ENCODE data around the gene ADARB1.

ADARB1 gene

GRCh38 chr21:45055861-45056260 lies 18.5 kb upstream of the ADARB1 start:
- peak; percentile 16 for DNase-seq

- DNase-seq = no peak
These were observed 18.0 kb upstream of the ADARB1 start for GRCh38 chr21:45056296-45056904.

- DNase-seq = no peak
These were observed 17.3 kb upstream of the ADARB1 start for GRCh38 chr21:45056917-45057560.

- DNase-seq = no peak
These were observed 16.5 kb upstream of the ADARB1 start for GRCh38 chr21:45057886-45058285.

GRCh38 chr21:45059121-45059520 lies 15.3 kb upstream of the ADARB1 start:
- DNase-seq = no peak

GRCh38 chr21:45060089-45060488 lies 14.3 kb upstream of the ADARB1 start:
- DNase-seq = no peak

GRCh38 chr21:45060675-45061311 lies 13.6 kb upstream of the ADARB1 start:
- DNase-seq = no peak

GRCh38 chr21:45064091-45064490 lies 10.3 kb upstream of the ADARB1 start:
- no peak for DNase-seq

- no peak for DNase-seq
These were observed 9.6 kb upstream of the ADARB1 start for GRCh38 chr21:45064618-45065399.

- peak; percentile 36 for DNase-seq
These were observed 6.7 kb upstream of the ADARB1 start for GRCh38 chr21:45067462-45068285.

GRCh38 chr21:45069085-45069484 lies 5.3 kb upstream of the ADARB1 start:
- no peak for DNase-seq

- DNase-seq = no peak
These were observed 4.7 kb upstream of the ADARB1 start for GRCh38 chr21:45069711-45070110.

GRCh38 chr21:45071078-45071873 lies 3.1 kb upstream of the ADARB1 start:
- no peak for DNase-seq

- DNase-seq = no peak
These were observed 2.3 kb upstream of the ADARB1 start for GRCh38 chr21:45071874-45072737.

GRCh38 chr21:45072738-45073300 lies 1.6 kb upstream of the ADARB1 start:
- no peak for DNase-seq

GRCh38 chr21:45073301-45074047 lies 906 bp upstream of the ADARB1 start:
- DNase-seq = no peak

- DNase-seq = no peak
These were observed 627 bp downstream of the ADARB1 start for GRCh38 chr21:45074818-45075595.

- DNase-seq = no peak
These were observed 1.3 kb downstream of the ADARB1 start for GRCh38 chr21:45075596-45076244.

Data from DMS79 treated with DMSO at 0.1 percent for 48 hours (cell line).